ENCODE data around the gene TIMP2. TPM values are rescaled to one million over a fixed set of nuclear protein-coding genes. Genes with fewer than 3 reads are reported as not detected.

Gene TIMP2
- total and polyA plus RNA-seq, 2 of the 8 experiments (the other 6 are each of a cell fraction or from before 2014, with no cell fraction given), result 18.2 to 43.3 TPM

GRCh38 chr17:78944956-78945355 is 19.8 kb upstream of the TIMP2 start (continued):
- TF ChIP-seq TAF7 (optimal IDR thresholded peaks at IDR 0.05; ENCODE audit: borderline replicate concordance, low read depth, low read length), result no peak
- no peak for TF ChIP-seq POLR2A (IDR thresholded peaks at IDR 0.05; ENCODE audit: control extremely low read depth in 1 of 2, low read depth in 2 of 2, low read length in 2 of 2)
- TF ChIP-seq SIX5 (IDR thresholded peaks at IDR 0.05; ENCODE audit: low read depth, low read length), result no peak
- TF ChIP-seq EGR1 (IDR thresholded peaks at IDR 0.05; ENCODE audit: borderline replicate concordance, low read depth, low read length), result no peak
- TF ChIP-seq ZNF274 (IDR thresholded peaks at IDR 0.05; ENCODE audit: borderline replicate concordance, extremely low read depth, low read length), result no peak

All from H1 (cell line).